Stimulated activated CD8-positive, alpha-beta memory T cell treated with anti-CD3 and anti-CD28 coated beads, Interleukin-2, amount 100 ng/mL, for 1 hour (primary cell): ENCODE data around the gene C1GALT1.

Experiments used
- DNase-seq, 2 donors: peaks; one replicate each; pipeline ENCODE4 v3.0.0-alpha.2; 2020; ENCODE audit warnings: low read depth in 2 of 2

The C1GALT1 gene

DNA sequence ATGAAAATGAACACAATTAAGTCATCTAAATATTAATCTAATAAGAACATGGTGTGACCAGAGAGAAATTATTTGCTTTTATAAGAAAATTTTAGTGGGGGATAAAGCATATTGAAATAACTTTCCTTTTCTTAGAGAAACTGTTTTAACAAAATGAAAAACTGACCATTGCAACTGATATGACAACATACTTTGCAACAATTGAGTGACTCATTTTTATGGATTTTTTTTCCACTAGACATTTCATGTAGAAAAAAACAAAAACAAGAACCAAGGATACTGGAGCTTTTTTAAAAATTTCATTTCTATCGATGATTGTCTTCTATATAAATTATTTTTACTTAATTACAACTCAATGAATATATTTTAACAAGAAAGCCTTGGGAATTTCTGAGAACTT is 90.0 kb downstream of the C1GALT1 start:
- DNase-seq: no peak

DNA sequence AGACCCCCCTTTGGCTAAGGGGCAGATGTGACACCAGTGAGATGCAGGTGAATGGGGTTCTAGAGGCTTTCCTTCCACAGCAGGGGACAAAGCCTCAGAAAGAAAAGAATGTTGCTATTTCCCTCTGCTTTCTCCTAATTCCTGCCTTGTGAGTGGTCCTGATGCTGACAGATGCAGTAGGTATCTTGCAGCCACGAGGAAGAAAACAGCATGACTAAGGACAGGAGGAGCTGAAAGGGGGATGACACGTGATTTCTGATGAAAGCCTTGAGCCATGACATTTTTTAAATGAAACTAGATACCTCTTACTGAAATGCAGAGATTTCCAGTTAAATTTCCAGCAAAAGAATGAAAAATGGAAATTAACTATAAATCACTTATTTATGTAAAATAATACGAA is 92.4 kb downstream of the C1GALT1 start:
- DNase-seq: no peak

DNA sequence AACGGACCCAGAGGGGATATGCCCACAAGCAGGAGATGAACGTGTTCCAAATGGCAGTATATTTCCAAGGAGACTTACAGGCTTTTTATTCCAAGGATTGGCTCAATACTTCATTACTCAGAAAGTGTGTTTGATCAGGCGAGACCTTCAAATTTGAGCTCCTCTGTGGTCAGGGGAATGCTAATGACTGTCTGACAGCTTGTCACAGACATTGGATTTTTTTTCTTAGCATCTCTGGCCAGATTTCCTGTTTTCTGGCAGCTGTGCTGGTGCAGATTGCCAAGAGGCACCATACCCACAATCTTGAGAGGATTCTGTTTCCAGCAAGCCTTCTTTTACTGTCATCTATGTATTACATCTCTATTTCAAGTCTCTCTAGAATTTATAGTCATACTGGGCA is 93.8 kb downstream of the C1GALT1 start:
- no peak for DNase-seq

DNA sequence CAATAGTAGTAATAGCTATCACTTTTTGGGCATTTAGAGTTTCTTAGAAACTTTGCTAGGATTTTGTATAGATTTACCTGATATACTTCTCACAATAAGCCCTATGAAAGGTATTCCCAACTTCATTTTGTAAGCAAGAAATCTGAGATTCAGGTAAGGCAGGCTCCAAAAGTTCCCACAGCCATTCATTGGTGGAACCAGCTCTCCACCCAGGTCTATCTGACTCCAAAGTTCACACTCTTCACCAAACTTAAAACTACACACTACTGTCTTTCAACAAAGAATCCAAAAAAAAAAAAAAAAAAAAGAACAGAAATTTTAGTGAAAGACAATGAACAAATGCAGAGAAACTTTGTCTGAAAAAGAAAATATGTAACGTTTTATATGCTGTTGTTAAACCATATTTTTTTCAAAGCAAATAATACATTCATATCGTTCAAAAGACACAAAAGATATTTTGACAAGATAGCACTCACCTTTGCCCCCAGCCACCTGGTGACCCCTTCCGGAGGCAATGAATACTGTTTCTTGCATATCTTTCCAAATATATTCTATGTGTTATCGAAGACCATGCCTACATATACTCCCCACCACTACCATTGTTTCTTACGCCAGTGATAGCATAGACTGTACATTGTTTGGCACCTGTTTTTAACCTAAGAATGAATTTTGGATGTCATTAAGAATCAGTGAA is 108.2 kb downstream of the C1GALT1 start:
- DNase-seq: no peak

DNA sequence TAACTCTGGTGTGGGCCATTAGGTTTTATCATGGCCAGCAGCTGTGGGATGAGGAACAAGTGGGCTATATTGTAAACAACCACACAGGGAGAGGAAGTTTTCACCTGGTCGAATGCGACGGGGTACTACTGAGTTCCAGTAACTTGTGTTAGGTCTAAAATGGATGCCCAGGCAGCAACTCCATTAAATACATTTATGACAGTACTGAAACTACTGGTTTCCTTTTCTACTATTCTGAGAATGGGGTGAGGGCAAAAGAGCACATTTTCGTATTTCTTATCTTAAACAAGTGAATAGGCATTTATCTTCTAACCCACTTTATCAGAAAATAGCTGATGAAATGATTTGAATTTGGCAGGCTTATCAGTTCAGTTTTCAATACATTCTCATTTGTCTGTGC is 109.7 kb downstream of the C1GALT1 start:
- DNase-seq: no peak

DNA sequence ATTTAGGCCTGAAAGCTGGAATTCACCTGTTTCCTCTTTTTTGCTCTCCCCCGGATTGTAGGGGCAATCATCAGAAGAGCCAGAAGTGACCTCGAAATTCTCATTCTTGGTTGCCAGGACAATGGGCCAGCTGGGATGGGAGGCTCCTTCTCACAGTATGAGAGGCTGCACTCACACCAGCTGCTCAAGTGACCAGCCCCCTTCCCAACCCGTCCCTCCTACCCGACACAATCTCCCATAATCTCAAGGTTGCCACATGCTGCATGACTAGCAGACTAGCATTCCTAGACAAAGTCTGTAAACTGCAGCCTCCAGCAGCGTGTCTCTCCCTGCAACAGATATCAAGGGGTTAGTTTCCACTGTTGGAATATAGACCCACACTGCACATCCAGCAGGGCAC is 110.3 kb downstream of the C1GALT1 start:
- no peak for DNase-seq

DNA sequence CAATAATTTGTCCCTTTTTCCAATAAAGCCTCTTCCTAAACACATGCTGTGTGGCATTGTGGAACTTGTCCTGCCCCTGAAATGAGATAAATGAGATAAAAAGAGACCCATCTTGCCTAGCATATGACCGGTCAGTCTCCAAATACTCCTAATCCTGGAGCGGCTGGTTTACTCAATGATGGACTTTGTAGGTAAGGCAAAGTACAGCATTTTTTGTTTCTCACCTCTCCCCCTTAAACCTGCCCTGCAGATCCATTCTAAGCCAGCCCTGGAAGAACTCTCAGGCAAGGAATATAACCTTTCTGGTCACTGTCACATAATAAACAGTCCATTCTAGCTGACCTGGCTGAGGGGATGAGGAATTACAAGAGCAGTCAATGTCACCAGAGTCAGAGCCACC is 110.7 kb downstream of the C1GALT1 start:
- no peak for DNase-seq

DNA sequence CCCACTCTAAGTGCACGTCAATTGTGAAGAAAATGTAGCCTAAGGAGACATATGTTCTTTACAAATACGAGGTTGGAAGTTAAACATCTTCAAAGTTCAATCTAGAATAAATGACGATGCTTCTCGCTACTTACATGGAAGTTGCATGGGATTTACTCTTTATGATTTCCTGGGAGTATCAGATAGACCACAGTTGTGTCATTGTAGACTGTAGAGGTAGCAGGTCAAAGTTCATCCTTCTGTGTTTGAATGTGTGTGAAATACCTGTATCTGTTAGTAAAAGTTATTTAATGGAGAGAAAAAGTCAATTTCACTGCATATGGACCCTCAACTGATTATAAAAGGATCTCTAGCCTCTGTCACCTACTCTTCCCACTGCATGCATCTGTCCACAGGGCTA is 112.6 kb downstream of the C1GALT1 start:
- no peak for DNase-seq
